Measurements from ENCODE around the gene TRAPPC3L.

TRAPPC3L gene

DNA sequence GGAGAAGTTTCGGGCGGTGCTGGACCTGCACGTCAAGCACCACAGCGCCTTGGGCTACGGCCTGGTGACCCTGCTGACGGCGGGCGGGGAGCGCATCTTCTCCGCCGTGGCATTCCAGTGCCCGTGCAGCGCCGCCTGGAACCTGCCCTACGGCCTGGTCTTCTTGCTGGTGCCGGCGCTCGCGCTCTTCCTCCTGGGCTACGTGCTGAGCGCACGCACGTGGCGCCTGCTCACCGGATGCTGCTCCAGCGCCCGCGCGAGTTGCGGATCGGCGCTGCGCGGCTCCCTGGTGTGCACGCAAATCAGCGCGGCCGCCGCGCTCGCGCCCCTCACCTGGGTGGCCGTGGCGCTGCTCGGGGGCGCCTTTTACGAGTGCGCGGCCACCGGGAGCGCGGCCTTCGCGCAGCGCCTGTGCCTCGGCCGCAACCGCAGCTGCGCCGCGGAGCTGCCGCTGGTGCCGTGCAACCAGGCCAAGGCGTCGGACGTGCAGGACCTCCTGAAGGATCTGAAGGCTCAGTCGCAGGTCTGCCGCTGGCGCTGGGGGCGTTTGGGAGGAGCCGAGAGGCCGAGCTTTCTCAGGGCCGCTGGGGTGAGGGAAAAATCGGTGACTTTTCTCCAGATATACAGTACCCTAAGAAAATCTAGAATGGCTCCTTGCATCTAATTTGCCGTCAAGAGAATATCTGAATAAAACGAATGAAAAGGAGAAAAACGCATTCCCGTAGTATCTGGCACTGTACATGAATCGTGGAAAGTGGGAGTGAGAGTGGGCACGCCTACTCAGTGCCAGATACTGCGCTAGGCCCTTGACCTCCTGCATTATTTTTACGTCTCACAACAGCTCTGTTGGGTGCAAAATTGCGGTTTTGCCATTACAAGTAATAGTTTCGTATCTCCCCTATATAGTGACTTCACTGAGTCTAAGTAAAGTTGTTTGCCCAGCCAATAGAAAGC is 83.3 kb downstream of the TRAPPC3L start:
- DNase-seq: no peak

DNA sequence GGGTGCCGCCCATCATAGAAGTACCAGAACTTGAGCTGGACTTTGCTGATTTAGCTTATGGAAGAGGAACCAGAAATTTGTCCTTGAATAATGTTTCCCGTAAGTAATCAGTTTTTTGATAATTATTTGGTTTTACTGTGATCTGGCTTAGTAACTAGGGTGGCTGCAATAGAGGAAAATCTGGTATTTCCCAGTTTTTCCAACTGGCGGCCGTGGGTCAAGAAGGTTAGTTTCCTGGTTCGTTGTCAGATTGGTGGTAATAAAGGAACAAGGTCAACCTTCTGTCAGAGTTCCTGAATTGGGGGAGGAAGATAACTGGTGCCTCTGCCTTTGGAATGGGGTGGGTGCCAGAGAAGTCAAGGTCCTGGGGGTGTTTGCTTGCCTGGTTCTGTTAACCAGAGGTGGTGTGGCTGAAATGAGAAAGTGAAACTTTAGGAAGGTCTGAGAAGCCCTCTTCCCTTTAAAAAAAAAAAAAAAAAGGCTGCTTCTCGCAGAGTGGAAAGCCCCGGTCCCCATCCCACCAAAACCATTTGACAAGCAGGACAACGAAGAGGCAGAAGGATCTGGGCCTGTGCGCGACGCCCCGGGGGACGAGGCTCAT is 84.1 kb downstream of the TRAPPC3L start, which contains the start of gene CALHM6:
CALHM6 (plus strand) TSS at position 45 of the 601 bp plus-strand sequence; CDS start at position 600, 555 bp downstream.
- DNase-seq: no peak

DNA sequence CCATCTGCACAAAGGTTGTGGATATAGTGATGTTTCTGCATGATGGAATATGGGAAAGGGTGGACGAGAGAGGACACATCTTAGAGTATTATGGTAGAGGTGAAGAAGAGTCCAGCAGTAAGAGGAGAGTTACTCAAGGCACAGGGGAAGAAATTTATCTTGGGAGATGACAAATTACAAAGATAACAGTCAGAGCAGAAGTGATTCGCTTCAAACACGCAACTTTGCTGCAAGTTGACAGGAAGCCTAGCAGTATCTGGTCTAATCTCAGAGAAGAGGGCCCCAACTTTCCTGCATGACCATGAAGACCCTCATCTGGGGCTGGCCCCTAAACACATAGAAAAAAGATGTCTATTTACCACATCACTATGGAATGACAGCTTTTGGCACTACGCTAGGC is 85.6 kb downstream of the TRAPPC3L start:
- no peak for DNase-seq

DNA sequence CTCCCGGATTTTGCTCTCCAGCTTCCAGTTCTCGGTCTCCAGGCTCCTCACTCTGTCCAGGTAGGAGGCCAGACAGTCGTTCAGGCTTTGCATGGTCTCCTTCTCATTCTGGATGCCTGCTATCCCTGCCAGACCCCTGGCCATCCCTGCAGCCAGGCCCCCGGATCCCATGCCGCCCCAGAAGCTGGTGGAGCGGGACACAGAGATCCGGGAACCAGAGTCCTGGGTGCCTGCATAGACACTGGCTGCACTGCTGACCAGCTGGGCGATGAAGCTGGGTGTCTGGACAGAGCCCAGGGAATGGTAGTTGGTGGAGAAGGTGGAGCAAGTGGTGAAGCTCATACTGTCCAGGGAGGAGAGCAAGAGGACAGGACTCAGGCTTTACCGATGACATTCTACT is 87.2 kb downstream of the TRAPPC3L start:
- DNase-seq: no peak

DNA sequence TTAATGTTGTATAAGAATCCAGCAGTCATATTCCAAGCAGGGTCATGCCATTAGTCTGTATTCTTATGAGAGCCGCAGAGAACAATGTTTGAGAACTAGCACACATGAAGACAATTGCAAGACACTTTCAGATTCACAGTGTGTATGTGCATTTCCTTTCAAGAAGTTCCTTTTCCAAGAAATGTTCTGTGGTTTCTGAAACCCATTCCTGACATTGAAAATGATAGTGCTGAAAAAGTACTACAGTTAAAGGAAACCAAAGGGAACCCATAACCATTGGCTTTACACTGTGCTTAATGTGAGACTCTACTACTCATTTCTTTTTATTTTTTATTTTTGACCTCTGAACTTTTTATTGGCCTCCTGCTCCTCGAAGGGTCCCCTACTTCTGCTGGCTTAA is 88.6 kb downstream of the TRAPPC3L start:
- no peak for DNase-seq

DNA sequence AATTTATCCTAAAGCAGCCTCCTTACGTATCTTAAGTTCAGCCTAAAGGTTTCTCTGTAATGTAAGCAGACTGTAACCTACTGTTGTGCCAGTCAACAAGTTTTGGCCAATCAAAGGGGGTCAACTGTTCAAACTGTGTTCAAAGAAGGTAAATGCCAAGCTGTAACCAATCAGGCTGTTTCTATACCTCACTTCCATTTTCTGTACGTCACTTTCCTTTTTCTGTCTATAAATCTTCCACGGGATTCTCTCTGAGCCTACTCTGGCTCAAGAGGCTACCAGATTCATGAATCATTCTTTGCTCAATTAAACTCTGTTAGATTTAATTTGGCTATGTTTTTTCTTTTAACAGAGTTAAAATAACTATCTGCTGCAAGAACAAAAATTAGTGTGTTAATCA is 89.4 kb downstream of the TRAPPC3L start:
- DNase-seq: no peak

DNA sequence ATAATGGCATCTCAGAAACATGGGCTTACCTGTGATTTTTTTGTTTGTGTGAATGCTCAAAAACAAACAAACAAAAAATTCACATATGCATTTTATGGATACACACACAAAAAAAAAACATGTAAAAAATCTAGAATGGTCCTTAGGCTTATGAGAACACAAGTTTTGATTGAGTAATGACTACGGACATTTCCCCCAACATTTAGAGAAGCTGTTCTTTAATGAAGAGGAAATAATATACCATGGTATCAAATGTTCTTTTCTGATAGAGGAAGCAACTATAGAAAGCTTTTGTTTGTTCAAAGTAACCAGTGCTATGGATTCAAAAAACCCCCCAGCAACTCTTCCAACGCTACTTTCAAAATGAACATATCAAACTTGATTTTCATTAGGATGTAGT is 93.0 kb downstream of the TRAPPC3L start:
- DNase-seq: no peak

DNA sequence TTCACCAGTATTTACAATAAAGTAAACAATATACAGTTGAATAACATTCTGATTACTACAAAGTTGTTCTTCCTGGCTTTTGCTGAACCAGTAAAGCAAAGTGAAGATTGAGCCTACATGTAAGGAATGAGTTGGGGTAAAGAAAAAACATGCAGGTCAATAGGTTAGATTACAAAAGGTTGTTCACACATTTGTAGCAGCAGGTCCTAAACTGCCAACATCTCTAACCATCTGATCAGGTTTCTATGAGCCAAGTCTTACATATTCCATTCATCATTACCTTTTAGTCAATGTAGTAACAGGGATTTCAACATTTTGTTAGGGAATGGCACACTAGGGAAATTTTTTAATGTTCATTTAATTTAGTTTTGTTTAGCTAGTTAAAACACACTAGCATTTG is 93.6 kb downstream of the TRAPPC3L start:
- DNase-seq: no peak

DNA sequence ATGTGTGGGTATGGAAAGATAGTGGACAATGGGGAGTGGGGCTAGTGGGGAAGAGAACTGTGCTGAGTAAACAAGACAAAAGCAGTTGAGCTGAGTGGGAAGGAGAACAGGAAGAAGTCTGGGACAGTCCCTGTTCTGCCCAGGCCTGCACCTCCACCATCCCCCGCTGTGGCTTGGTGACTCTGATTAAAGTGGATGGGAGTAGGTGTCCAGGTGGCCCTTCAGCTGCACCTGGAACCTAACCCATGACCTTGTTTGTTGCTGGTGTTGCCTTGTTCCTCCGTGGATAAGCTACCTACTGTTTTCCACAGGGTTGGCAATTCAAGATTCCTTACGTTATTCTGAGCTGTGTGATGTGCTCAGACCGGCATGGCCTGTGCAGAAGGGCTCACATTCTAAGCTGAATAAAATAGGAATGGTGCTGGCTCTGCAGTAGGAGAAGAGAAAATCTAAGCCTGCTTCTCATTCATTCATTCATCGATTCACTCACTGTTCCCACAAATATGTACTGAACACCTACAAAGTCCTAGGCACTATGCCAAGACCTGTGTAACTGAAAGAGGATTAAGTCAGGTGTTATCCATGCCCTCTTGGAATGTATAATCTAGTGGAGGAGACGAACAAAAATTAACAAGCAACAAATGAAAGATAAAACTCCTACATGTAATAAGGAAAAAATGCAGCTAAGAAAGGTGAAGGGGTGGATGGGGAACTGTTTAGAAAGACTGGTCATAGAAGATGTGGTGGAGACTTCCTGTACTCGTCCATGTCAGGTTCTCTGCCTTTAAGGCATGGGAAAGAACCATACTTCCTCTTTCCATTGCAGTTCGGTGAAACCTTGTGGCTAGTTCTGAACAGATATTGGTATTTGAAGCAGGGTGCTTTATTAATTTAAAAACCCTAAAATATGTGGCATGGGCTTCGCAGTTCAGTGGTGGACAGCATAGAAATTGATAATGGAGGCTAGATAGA is 94.4 kb downstream of the TRAPPC3L start:
- peak; percentile 43 for DNase-seq

DNA sequence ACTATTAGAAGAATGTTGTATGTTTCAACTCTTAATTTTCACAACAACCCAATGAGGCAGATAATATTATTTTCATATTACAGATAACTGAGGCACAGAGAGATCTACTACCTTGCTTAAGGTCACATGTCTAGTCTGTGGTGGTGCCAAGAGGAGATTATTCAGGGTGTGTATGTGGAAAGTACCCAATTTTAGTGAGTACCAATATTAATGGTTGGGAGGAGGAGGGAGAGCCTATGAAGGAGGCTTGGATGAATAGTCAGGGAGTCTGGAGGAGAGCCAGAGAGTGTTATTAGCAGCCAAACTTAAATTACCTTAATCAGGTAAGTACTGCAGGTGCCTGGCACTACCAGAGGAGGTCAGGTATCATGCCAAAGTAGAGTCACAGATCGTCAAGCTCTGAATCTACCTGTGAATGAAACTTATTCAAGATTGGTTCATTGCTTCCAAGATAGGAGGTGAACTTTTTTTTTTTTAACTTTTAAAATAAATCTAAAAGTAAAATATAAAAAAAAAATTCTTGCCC is 95.2 kb downstream of the TRAPPC3L start:
- peak; percentile 85 for DNase-seq

DNA sequence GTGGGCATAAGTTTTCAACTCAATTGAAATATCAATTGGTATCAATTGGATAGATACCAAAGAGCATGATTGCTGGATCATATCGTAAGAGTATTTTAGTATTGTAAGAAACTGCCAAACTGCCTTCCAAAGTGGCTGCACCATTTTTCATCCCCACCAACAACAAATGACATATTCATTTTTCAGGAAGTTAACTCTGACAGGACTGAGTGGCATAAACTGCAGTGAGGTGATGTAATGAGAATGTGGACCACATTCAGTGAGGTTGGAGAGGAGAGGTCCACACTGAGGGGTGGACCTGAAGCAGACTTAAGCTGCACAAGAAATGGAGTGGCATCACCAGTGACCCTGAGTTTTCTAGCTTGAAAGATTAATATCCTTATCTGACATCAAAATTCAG is 95.9 kb downstream of the TRAPPC3L start:
- no peak for DNase-seq

DNA sequence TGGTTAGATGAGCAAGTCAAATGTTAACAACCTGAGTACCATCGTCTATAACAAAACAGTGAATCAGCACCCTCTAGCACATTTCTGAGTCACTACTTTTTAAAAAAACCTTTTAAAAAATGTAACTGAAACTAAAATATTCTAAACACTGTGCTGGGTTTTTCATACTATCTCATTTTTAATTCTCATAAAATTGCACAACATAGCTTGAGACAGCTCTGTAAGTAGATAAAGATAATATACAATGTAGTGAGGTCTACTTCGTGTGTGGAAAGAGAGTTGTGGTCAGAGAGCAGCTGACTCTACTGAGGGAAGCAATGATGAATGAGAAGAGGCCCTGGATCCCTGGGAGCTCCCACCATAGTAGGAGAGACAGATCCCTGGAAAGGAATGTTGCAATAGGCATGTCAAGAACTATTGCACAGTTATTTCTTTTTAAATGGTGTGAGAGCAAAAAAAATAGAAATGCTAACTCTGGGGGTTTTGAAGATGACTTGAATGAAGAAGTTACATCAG is 97.9 kb downstream of the TRAPPC3L start:
- no peak for DNase-seq

DNA sequence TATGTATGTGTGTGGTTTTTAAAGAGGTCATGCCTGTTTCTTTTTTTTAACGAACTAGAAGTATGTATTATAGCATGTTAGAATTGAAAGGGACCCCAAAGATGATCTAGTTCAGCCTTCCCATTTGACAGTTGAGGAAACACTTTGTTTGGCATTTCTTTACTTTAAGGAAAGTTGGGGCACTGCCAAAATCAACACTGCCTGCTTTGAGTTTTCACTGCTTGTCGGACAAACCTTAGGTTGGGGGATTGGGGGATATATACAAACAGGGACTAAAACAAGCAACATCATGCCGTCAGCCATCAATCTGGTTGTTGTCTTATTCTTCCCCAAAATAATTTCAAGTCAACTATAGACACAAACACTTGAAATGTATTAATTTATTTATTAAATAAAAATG is 98.4 kb downstream of the TRAPPC3L start:
- DNase-seq: no peak

DNA sequence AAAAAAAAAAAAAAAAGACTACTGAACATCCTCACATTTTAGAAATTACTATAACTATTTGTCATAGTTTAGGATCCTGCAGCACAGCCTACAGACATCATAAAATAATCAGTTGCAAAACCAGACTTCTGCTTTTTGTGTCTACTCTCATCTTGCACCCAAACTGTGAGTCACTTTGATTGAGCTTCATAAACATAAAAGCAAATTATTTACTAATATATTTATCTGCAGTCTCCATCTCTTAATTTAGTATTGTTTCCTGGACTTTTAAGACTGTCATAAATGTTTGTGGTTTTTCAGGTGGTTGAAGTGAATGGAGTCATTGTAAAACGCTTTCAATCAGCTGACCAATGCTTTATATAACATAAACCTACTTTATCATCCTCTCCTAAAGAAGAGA is 99.1 kb downstream of the TRAPPC3L start:
- no peak for DNase-seq

DNA sequence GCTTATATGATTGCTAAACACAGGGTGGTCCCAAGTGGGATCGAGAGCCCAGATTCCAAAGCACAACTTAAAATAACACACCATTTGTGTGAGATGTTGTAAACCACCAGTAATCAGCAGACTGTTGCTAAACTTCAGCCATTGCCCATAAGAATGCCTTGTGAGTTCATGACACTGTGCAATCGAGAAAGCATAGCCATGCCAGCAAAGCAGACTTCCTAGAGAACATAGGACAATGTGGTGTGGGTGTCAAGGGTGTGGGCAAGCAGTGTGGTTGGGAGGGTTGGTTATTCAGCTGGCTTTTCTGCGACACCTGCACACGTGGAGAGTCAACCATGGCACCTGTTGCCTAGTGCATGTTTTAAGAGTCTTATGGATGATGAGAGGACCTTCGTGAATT is 100.4 kb downstream of the TRAPPC3L start:
- DNase-seq: no peak
